Measurements from ENCODE around the gene TCF7L1. TPM values are rescaled to one million over a fixed set of nuclear protein-coding genes. Genes with fewer than 3 reads are reported as not detected.
A peak's percentile ranks its signal among the peaks of the same experiment; 100 is the strongest.

The TCF7L1 gene
- total RNA-seq, 1 donor from 2014 or later: 62.7 TPM

- H3K27ac Mint-ChIP-seq: peak overlapping the region; percentile 18
These were observed 102.1 kb downstream of the TCF7L1 start for GRCh38 chr2:85235281-85235680.

GRCh38 chr2:85236084-85236483 is 102.9 kb downstream of the TCF7L1 start:
- Mint-ChIP-seq H3K4me1 (ENCODE audit: low read depth) (peaks cover 39% of the 10 kb centered on the region), H3K4me3 (ENCODE audit: low read depth) (no peak overlapping the region), H3K27me3 (no peaks in the 10 kb centered on the region), H3K9me3 (ENCODE audit: low read depth) (no peaks in the 10 kb centered on the region), H3K36me3 (ENCODE audit: insufficient read depth) (peaks cover 8% of the 10 kb centered on the region), H3K27ac (no peak overlapping the region)
- DNase-seq (ENCODE audit: low spot score, unreplicated experiment): no peak
- no peak for TF ChIP-seq CTCF (IDR thresholded peaks at IDR 0.05; ENCODE audit: unreplicated experiment)

More at GRCh38 chr2:85235281-85235680, 102.1 kb downstream of the TCF7L1 start:
- Mint-ChIP-seq H3K4me3 (ENCODE audit: low read depth) (no peak overlapping the region), H3K27me3 (no peaks in the 10 kb centered on the region), H3K4me1 (ENCODE audit: low read depth) (peaks cover 39% of the 10 kb centered on the region), H3K9me3 (ENCODE audit: low read depth) (no peaks in the 10 kb centered on the region), H3K36me3 (ENCODE audit: insufficient read depth) (peaks cover 8% of the 10 kb centered on the region)
- no peak for DNase-seq (ENCODE audit: low spot score, unreplicated experiment)
- TF ChIP-seq CTCF (IDR thresholded peaks at IDR 0.05; ENCODE audit: unreplicated experiment): no peak

- DNase-seq (ENCODE audit: low spot score, unreplicated experiment): no peak
- H3K27ac Mint-ChIP-seq: peak overlapping the region; percentile 95
- H3K4me1 Mint-ChIP-seq (ENCODE audit: low read depth): peaks cover 35% of the 10 kb centered on the region
These were observed 104.8 kb downstream of the TCF7L1 start for GRCh38 chr2:85237849-85238565.

GRCh38 chr2:85238607-85239006 is 105.4 kb downstream of the TCF7L1 start:
- H3K9me3 Mint-ChIP-seq (ENCODE audit: low read depth): no peaks in the 10 kb centered on the region
- H3K27me3 Mint-ChIP-seq: no peaks in the 10 kb centered on the region
- H3K27ac Mint-ChIP-seq: no peak overlapping the region
- H3K4me3 Mint-ChIP-seq (ENCODE audit: low read depth): no peak overlapping the region
- peaks cover 8% of the 10 kb centered on the region for H3K36me3 Mint-ChIP-seq (ENCODE audit: insufficient read depth)
- peaks cover 40% of the 10 kb centered on the region for H3K4me1 Mint-ChIP-seq (ENCODE audit: low read depth)
- TF ChIP-seq CTCF (IDR thresholded peaks at IDR 0.05; ENCODE audit: unreplicated experiment): no peak
- DNase-seq (ENCODE audit: low spot score, unreplicated experiment): no peak

More at GRCh38 chr2:85237849-85238565, 104.8 kb downstream of the TCF7L1 start:
- no peaks in the 10 kb centered on the region for H3K27me3 Mint-ChIP-seq
- TF ChIP-seq CTCF (IDR thresholded peaks at IDR 0.05; ENCODE audit: unreplicated experiment): no peak
- H3K36me3 Mint-ChIP-seq (ENCODE audit: insufficient read depth): peaks cover 8% of the 10 kb centered on the region
- H3K4me3 Mint-ChIP-seq (ENCODE audit: low read depth): peak overlapping the region; percentile 41
- no peaks in the 10 kb centered on the region for H3K9me3 Mint-ChIP-seq (ENCODE audit: low read depth)

- peaks cover 6% of the 10 kb centered on the region for H3K36me3 Mint-ChIP-seq (ENCODE audit: insufficient read depth)
- no peak for DNase-seq (ENCODE audit: low spot score, unreplicated experiment)
- TF ChIP-seq CTCF (IDR thresholded peaks at IDR 0.05; ENCODE audit: unreplicated experiment): no peak
- H3K9me3 Mint-ChIP-seq (ENCODE audit: low read depth): no peaks in the 10 kb centered on the region
- H3K27ac Mint-ChIP-seq: no peak overlapping the region
- H3K4me3 Mint-ChIP-seq (ENCODE audit: low read depth): no peak overlapping the region
- no peaks in the 10 kb centered on the region for H3K27me3 Mint-ChIP-seq
- peaks cover 41% of the 10 kb centered on the region for H3K4me1 Mint-ChIP-seq (ENCODE audit: low read depth)
These were observed 105.9 kb downstream of the TCF7L1 start for GRCh38 chr2:85239102-85239501.

All from progenitor cell of endocrine pancreas (in vitro differentiated cells).